Retinal pigment epithelial cell (primary cell): ENCODE data around the gene TGM1.

Experiments used
- DNase-seq: peaks from one replicate; pipeline ENCODE4 v3.0.0-alpha.2; 2010; ENCODE audit warnings: low read depth
- H3K4me3 ChIP-seq: 2 replicates; pipeline ENCODE4 v1.5.1; 2011; ENCODE audit warnings: mild to moderate bottlenecking, low read length, control low read depth, moderate library complexity
- TF ChIP-seq, protein P1 (sequence below): conservative IDR thresholded peaks from 2 replicates; pipeline ENCODE4 v1.5.1; 2011; ENCODE audit warnings: low read depth, low read length, control low read depth, inconsistent platforms

Gene TGM1

GRCh38 chr14:24269910-24270536, 7.0 kb upstream of the TGM1 start:
- no peak for DNase-seq
- H3K4me3 ChIP-seq = no peak overlapping the region
- TF ChIP-seq, protein P1, sequence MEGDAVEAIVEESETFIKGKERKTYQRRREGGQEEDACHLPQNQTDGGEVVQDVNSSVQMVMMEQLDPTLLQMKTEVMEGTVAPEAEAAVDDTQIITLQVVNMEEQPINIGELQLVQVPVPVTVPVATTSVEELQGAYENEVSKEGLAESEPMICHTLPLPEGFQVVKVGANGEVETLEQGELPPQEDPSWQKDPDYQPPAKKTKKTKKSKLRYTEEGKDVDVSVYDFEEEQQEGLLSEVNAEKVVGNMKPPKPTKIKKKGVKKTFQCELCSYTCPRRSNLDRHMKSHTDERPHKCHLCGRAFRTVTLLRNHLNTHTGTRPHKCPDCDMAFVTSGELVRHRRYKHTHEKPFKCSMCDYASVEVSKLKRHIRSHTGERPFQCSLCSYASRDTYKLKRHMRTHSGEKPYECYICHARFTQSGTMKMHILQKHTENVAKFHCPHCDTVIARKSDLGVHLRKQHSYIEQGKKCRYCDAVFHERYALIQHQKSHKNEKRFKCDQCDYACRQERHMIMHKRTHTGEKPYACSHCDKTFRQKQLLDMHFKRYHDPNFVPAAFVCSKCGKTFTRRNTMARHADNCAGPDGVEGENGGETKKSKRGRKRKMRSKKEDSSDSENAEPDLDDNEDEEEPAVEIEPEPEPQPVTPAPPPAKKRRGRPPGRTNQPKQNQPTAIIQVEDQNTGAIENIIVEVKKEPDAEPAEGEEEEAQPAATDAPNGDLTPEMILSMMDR = no peak

GRCh38 chr14:24269368-24269767, 6.4 kb upstream of the TGM1 start:
- DNase-seq = no peak
- no peak overlapping the region for H3K4me3 ChIP-seq
- TF ChIP-seq, protein P1 = no peak

- TF ChIP-seq, protein P1 = no peak
- DNase-seq = no peak
- no peak overlapping the region for H3K4me3 ChIP-seq
Measured at GRCh38 chr14:24268225-24268624, 5.2 kb upstream of the TGM1 start.

GRCh38 chr14:24267516-24267915, 4.5 kb upstream of the TGM1 start:
- H3K4me3 ChIP-seq = no peak overlapping the region
- DNase-seq = no peak
- TF ChIP-seq, protein P1 = no peak

- no peak overlapping the region for H3K4me3 ChIP-seq
- DNase-seq = no peak
- TF ChIP-seq, protein P1 = no peak
Measured at GRCh38 chr14:24266344-24267244, 3.6 kb upstream of the TGM1 start.

DNA sequence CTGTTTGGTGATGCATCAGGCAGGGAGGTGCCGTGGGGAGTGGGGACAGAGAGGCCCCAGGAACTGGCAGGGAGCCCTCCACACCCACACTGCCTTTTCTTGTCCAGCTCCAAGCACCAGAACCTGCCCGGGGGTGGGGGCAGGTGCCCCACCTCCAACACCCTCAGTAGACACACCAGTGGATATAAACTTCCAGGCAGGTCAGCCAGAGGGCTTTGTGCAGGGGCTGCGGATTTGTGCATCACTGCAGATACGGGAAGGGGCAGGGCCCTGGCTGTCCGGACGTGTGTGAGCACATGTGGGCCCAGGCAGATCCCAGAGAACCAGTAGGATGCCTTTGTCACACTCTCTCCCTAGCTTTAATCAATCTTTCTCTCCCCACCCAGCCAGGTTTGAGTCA, 1.3 kb upstream of the TGM1 start:
- no peak for DNase-seq
- TF ChIP-seq, protein P1 = no peak
- H3K4me3 ChIP-seq = no peak overlapping the region
